A172 (cell line): ENCODE results near the gene NXPH2. TPM values are rescaled to one million over a fixed set of nuclear protein-coding genes. Genes with fewer than 3 reads are reported as not detected.

Experiments
- DNase-seq: peaks from one replicate; pipeline ENCODE4 v3.0.0-alpha.2; 2015; ENCODE audit warnings: low spot score
- total RNA-seq: library from RNA; depleted of rRNA; stranded (reverse); fragments of >200 nt; shearing (Covaris generic); gene quantifications from 2 replicates; pipeline ENCODE4 v1.2.3, GENCODE V29; 2014

NXPH2 gene
- total RNA-seq, 1 experiment from 2014 or later = 42.2 TPM

- DNase-seq = no peak
Observed at GRCh38 chr2:138637061-138637460, 143.1 kb downstream of the NXPH2 start.

- DNase-seq = no peak
Observed at GRCh38 chr2:138633049-138633448, 147.1 kb downstream of the NXPH2 start.

- DNase-seq = peak; percentile 45
Observed at GRCh38 chr2:138632066-138632620, 148.0 kb downstream of the NXPH2 start.

GRCh38 chr2:138630164-138630563 is 150.0 kb downstream of the NXPH2 start:
- DNase-seq = no peak

GRCh38 chr2:138626148-138626547 is 154.0 kb downstream of the NXPH2 start:
- no peak for DNase-seq

GRCh38 chr2:138622613-138623012 is 157.6 kb downstream of the NXPH2 start:
- no peak for DNase-seq

GRCh38 chr2:138621139-138621538 is 159.1 kb downstream of the NXPH2 start:
- DNase-seq = no peak

- DNase-seq = no peak
Observed at GRCh38 chr2:138620431-138620830, 159.8 kb downstream of the NXPH2 start.
